Kidney (tissue), 14 donors: Measurements from ENCODE around the gene PPP6R2. TPM values are rescaled to one million over a fixed set of nuclear protein-coding genes. Genes with fewer than 3 reads are reported as not detected.

ENCODE experiments used
- DNase-seq, 5 donors: peaks; one replicate each; pipeline ENCODE4 v3.0.0-alpha.2; 2013 to 2020
- FAIRE-seq: peaks from 2 replicates; lab custom pipeline; 2012; peaks lifted over from hg19 to GRCh38; lab: Jason Lieb, UNC
- H3K27ac ChIP-seq, 2 donors: one replicate each; pipeline ENCODE4 v1.7.0; 2013; ENCODE audit warnings: low read depth in 2 of 2, low read length in 2 of 2, inconsistent platforms in 1 of 2
- H3K27me3 ChIP-seq: one replicate; pipeline ENCODE4 v1.7.1; 2013; ENCODE audit warnings: low read length, inconsistent platforms; ENCODE audit not compliant: control insufficient read depth, insufficient read depth
- H3K36me3 ChIP-seq, 3 donors: one replicate each; pipeline versions ENCODE4 v1.7.0 to v1.7.1; 2013; ENCODE audit warnings: low read length in 3 of 3, control low read depth in 1 of 3, inconsistent platforms in 1 of 3; ENCODE audit not compliant: insufficient read depth in 3 of 3, control insufficient read depth in 2 of 3
- H3K4me1 ChIP-seq, 3 donors: one replicate each; pipeline versions ENCODE4 v1.7.0 to v1.7.1; 2013; ENCODE audit warnings: low read length in 3 of 3, inconsistent platforms in 1 of 3, low read depth in 1 of 3; ENCODE audit not compliant: control insufficient read depth in 2 of 3, insufficient read depth in 2 of 3
- H3K4me3 ChIP-seq, 3 donors: one replicate each; pipeline versions ENCODE4 v1.7.0 to v1.8.1; 2013; ENCODE audit warnings: low read length in 3 of 3, control low read depth in 1 of 3, inconsistent platforms in 1 of 3
- H3K9ac ChIP-seq, 3 donors: one replicate each; pipeline versions ENCODE4 v1.7.0 to v1.7.1; 2013; ENCODE audit warnings: low read length in 3 of 3, control low read depth in 1 of 3, inconsistent platforms in 1 of 3
- H3K9me3 ChIP-seq, 3 donors: one replicate each; pipeline versions ENCODE4 v1.7.0 to v1.7.1; 2013; ENCODE audit warnings: low read length in 3 of 3, control low read depth in 1 of 3, inconsistent platforms in 1 of 3; ENCODE audit not compliant: control insufficient read depth in 2 of 3, insufficient read depth in 1 of 3
- CTCF ChIP-seq: IDR thresholded peaks from 3 replicates; pipeline ENCODE4 v1.5.1; 2012; ENCODE audit warnings: mild to moderate bottlenecking, moderate library complexity, borderline replicate concordance; ENCODE audit not compliant: insufficient read depth; ENCODE audit errors: extremely low read depth
- intact Hi-C: fragments of 100-400 bp; cut with DNase I; formaldehyde crosslinking; loops from one replicate; pipeline ENCODE4 v1.11.1; 2022
- polyA plus RNA-seq: library from polyadenylated mRNA; stranded (reverse); fragments of 350-450 nt; fragmentation: Illumina TruSeq; extraction: RNeasy Lipid Tissue Mini Kit (QIAGEN cat#74804); gene quantifications from one replicate; pipeline ENCODE4 v1.2.3, GENCODE V29; 2014; ENCODE audit warnings: low read depth, low replicate concordance; ENCODE audit not compliant: insufficient read depth
- total RNA-seq: library from RNA; stranded (reverse); fragmentation: NEBNext Ultra II Directional; extraction: Animal tissue kit (Norgen Biotek cat#: 25700); gene quantifications from one replicate; pipeline ENCODE4 v1.2.1, GENCODE V29; 2021
- donor health status: control.
- donor health status: control.
- donor health status: control.
- donor health status: control.
- donor health status: control.
- donor health status: DM: yes; HTN: yes; CAD: no.
- donor health status: Normal renal cell carcinoma (clear cell type).

PPP6R2 gene
- total and polyA plus RNA-seq, 2 donors from 2014 or later, result 39.4 to 53.8 TPM

GRCh38 chr22:50447576-50448551, 104.7 kb downstream of the PPP6R2 start:
- no peak for TF ChIP-seq CTCF
- H3K4me1 ChIP-seq, result peaks cover 0 to 25% (median 22%) of the 10 kb centered on the region in 3 donors
- FAIRE-seq (no peak), DNase-seq (peak in 1 of 5 donors; percentile 70)
- peaks cover 0 to 26% (median 7%) of the 10 kb centered on the region in 3 donors for H3K36me3 ChIP-seq
- no peaks in the 10 kb centered on the region for H3K9me3 ChIP-seq
- H3K4me3 ChIP-seq, result no peak overlapping the region
- no peaks in the 10 kb centered on the region for H3K27me3 ChIP-seq
- H3K27ac ChIP-seq, result no peak overlapping the region
- H3K9ac ChIP-seq, result no peak overlapping the region
- intact Hi-C loops, result no loop called here

GRCh38 chr22:50452649-50453048, 109.5 kb downstream of the PPP6R2 start:
- Histone ChIP-seq H3K4me1 (no peaks in the 10 kb centered on the region), H3K36me3 (peaks cover 0 to 29% (median 11%) of the 10 kb centered on the region in 3 donors), H3K9me3 (no peaks in the 10 kb centered on the region), H3K9ac (no peak overlapping the region), H3K4me3 (no peak overlapping the region), H3K27me3 (no peaks in the 10 kb centered on the region), H3K27ac (no peak overlapping the region)
- intact Hi-C loops, result no loop called here
- no peak for TF ChIP-seq CTCF
- FAIRE-seq (no peak), DNase-seq (no peak)

GRCh38 chr22:50454556-50455075, 111.5 kb downstream of the PPP6R2 start:
- Histone ChIP-seq H3K9me3 (no peaks in the 10 kb centered on the region), H3K4me1 (no peaks in the 10 kb centered on the region), H3K27me3 (no peaks in the 10 kb centered on the region), H3K27ac (no peak overlapping the region), H3K9ac (no peak overlapping the region), H3K4me3 (no peak overlapping the region), H3K36me3 (peaks cover 0 to 27% (median 8%) of the 10 kb centered on the region in 3 donors)
- FAIRE-seq (no peak), DNase-seq (no peak)
- intact Hi-C loops, result no loop called here
- no peak for TF ChIP-seq CTCF
